HUES6 (cell line): ENCODE measurements around the gene WDFY3.

Experiments
- H3K27ac ChIP-seq: 2 replicates; pipeline ENCODE4 v1.7.0; 2013; ENCODE audit warnings: low read depth, mild to moderate bottlenecking, low read length, inconsistent platforms
- H3K27me3 ChIP-seq: 2 replicates; pipeline ENCODE4 v1.6.1; 2013; ENCODE audit warnings: low read length; ENCODE audit not compliant: control insufficient read depth, insufficient read depth
- H3K36me3 ChIP-seq: 2 replicates; pipeline ENCODE4 v1.6.1; 2013; ENCODE audit warnings: low read length; ENCODE audit not compliant: control insufficient read depth, insufficient read depth
- H3K4me1 ChIP-seq: 2 replicates; pipeline ENCODE4 v1.6.1; 2013; ENCODE audit warnings: low read length; ENCODE audit not compliant: control insufficient read depth, insufficient read depth
- H3K4me3 ChIP-seq: 2 replicates; pipeline ENCODE4 v1.5.1; 2013; ENCODE audit warnings: low read depth, low read length
- H3K9ac ChIP-seq: one replicate; pipeline ENCODE4 v1.6.1; 2013; ENCODE audit warnings: mild to moderate bottlenecking, low read length
- H3K9me3 ChIP-seq: 2 replicates; pipeline ENCODE4 v1.6.1; 2013; ENCODE audit warnings: low read depth, low read length; ENCODE audit not compliant: control insufficient read depth, insufficient read depth

Gene WDFY3

GRCh38 chr4:84796394-84796793 lies 170.1 kb downstream of the WDFY3 start:
- Histone ChIP-seq H3K4me1 (no peaks in the 10 kb centered on the region), H3K27me3 (no peaks in the 10 kb centered on the region), H3K4me3 (no peak overlapping the region), H3K9ac (no peak overlapping the region), H3K27ac (no peak overlapping the region), H3K36me3 (peaks cover 39% of the 10 kb centered on the region), H3K9me3 (no peaks in the 10 kb centered on the region)

GRCh38 chr4:84792366-84793301 lies 173.9 kb downstream of the WDFY3 start:
- no peaks in the 10 kb centered on the region for H3K9me3 ChIP-seq
- H3K4me1 ChIP-seq: no peaks in the 10 kb centered on the region
- H3K27me3 ChIP-seq: no peaks in the 10 kb centered on the region
- H3K27ac ChIP-seq: no peak overlapping the region; the same call in 1 of the 2 replicates
- H3K9ac ChIP-seq: no peak overlapping the region
- H3K36me3 ChIP-seq: peaks cover 53% of the 10 kb centered on the region
- no peak overlapping the region for H3K4me3 ChIP-seq

GRCh38 chr4:84790769-84791565 lies 175.5 kb downstream of the WDFY3 start:
- H3K36me3 ChIP-seq: peaks cover 65% of the 10 kb centered on the region
- H3K27ac ChIP-seq: no peak overlapping the region
- H3K27me3 ChIP-seq: no peaks in the 10 kb centered on the region
- no peak overlapping the region for H3K4me3 ChIP-seq
- H3K4me1 ChIP-seq: no peaks in the 10 kb centered on the region
- H3K9me3 ChIP-seq: no peaks in the 10 kb centered on the region
- H3K9ac ChIP-seq: no peak overlapping the region

- H3K9ac ChIP-seq: no peak overlapping the region
- no peaks in the 10 kb centered on the region for H3K9me3 ChIP-seq
- H3K4me3 ChIP-seq: no peak overlapping the region
- no peak overlapping the region for H3K27ac ChIP-seq
- H3K27me3 ChIP-seq: no peaks in the 10 kb centered on the region
- H3K36me3 ChIP-seq: peaks cover 90% of the 10 kb centered on the region
- no peaks in the 10 kb centered on the region for H3K4me1 ChIP-seq
Measured at GRCh38 chr4:84786478-84786877, 180.0 kb downstream of the WDFY3 start.

GRCh38 chr4:84782517-84782916 lies 184.0 kb downstream of the WDFY3 start:
- Histone ChIP-seq H3K9me3 (no peaks in the 10 kb centered on the region), H3K4me3 (no peak overlapping the region), H3K9ac (no peak overlapping the region), H3K4me1 (no peaks in the 10 kb centered on the region), H3K36me3 (peaks cover 87% of the 10 kb centered on the region), H3K27ac (no peak overlapping the region), H3K27me3 (no peaks in the 10 kb centered on the region)

GRCh38 chr4:84780719-84781118 lies 185.8 kb downstream of the WDFY3 start:
- H3K9ac ChIP-seq: no peak overlapping the region
- H3K36me3 ChIP-seq: peaks cover 84% of the 10 kb centered on the region
- no peak overlapping the region for H3K4me3 ChIP-seq
- H3K4me1 ChIP-seq: no peaks in the 10 kb centered on the region
- H3K9me3 ChIP-seq: no peaks in the 10 kb centered on the region
- no peaks in the 10 kb centered on the region for H3K27me3 ChIP-seq
- no peak overlapping the region for H3K27ac ChIP-seq

GRCh38 chr4:84778041-84778440 lies 188.4 kb downstream of the WDFY3 start:
- Histone ChIP-seq H3K4me3 (no peak overlapping the region), H3K27ac (no peak overlapping the region), H3K4me1 (no peaks in the 10 kb centered on the region), H3K27me3 (no peaks in the 10 kb centered on the region), H3K9me3 (no peaks in the 10 kb centered on the region), H3K36me3 (peaks cover 85% of the 10 kb centered on the region), H3K9ac (no peak overlapping the region)

GRCh38 chr4:84767168-84767567 lies 199.3 kb downstream of the WDFY3 start:
- Histone ChIP-seq H3K27ac (no peak overlapping the region), H3K9ac (no peak overlapping the region), H3K36me3 (peaks cover 24% of the 10 kb centered on the region), H3K27me3 (no peaks in the 10 kb centered on the region), H3K9me3 (no peaks in the 10 kb centered on the region), H3K4me1 (no peaks in the 10 kb centered on the region; the same call in 1 of the 2 replicates), H3K4me3 (no peak overlapping the region)

- H3K4me3 ChIP-seq: no peak overlapping the region
- no peaks in the 10 kb centered on the region for H3K27me3 ChIP-seq
- H3K27ac ChIP-seq: no peak overlapping the region; the same call in 1 of the 2 replicates
- H3K36me3 ChIP-seq: peaks cover 58% of the 10 kb centered on the region
- no peak overlapping the region for H3K9ac ChIP-seq
- no peaks in the 10 kb centered on the region for H3K9me3 ChIP-seq
- no peaks in the 10 kb centered on the region for H3K4me1 ChIP-seq
Measured at GRCh38 chr4:84753321-84753972, 213.0 kb downstream of the WDFY3 start.

- H3K4me3 ChIP-seq: no peak overlapping the region
- H3K36me3 ChIP-seq: peaks cover 73% of the 10 kb centered on the region
- no peaks in the 10 kb centered on the region for H3K9me3 ChIP-seq
- H3K4me1 ChIP-seq: no peaks in the 10 kb centered on the region
- H3K27me3 ChIP-seq: no peaks in the 10 kb centered on the region
- no peak overlapping the region for H3K9ac ChIP-seq
- H3K27ac ChIP-seq: no peak overlapping the region
Measured at GRCh38 chr4:84751707-84752106, 214.8 kb downstream of the WDFY3 start.

- H3K9me3 ChIP-seq: no peaks in the 10 kb centered on the region
- no peak overlapping the region for H3K9ac ChIP-seq
- no peak overlapping the region for H3K4me3 ChIP-seq
- H3K4me1 ChIP-seq: no peaks in the 10 kb centered on the region
- peaks cover 77% of the 10 kb centered on the region for H3K36me3 ChIP-seq
- no peaks in the 10 kb centered on the region for H3K27me3 ChIP-seq
- no peak overlapping the region for H3K27ac ChIP-seq
Measured at GRCh38 chr4:84750960-84751283, 215.6 kb downstream of the WDFY3 start.
